DND-41 (cell line): ENCODE results near the gene PPP1R14D.
A peak's percentile ranks its signal among the peaks of the same experiment; 100 is the strongest.

ENCODE experiments used
- ATAC-seq: fragments of 200-7000 bp; cut with Tn5 transposase; 3 replicates; pipeline ENCODE4 v1.9.1; 2021; ENCODE audit warnings: low read depth; ENCODE audit not compliant: insufficient read depth
- DNase-seq: peaks from one replicate; pipeline ENCODE4 v3.0.0-alpha.2; 2020
- H2AFZ ChIP-seq: 2 replicates; pipeline ENCODE4 v1.6.0; 2012; ENCODE audit warnings: low read depth, low read length
- H3K27ac ChIP-seq: 2 replicates; pipeline ENCODE4 v1.5.1; 2012; ENCODE audit warnings: low read length, inconsistent platforms
- H3K27me3 ChIP-seq: fragments of 200-600 bp; sonication (generic); 2 replicates; pipeline ENCODE4 v1.6.0; 2012; ENCODE audit warnings: low read length, mild to moderate bottlenecking, inconsistent platforms; ENCODE audit not compliant: insufficient read depth, poor library complexity
- H3K36me3 ChIP-seq: 2 replicates; pipeline ENCODE4 v1.5.1; 2012; ENCODE audit warnings: low read length, inconsistent platforms; ENCODE audit not compliant: insufficient read depth
- H3K4me1 ChIP-seq: 2 replicates; pipeline ENCODE4 v1.5.1; 2012; ENCODE audit warnings: mild to moderate bottlenecking, low read length; ENCODE audit not compliant: insufficient read depth
- H3K4me2 ChIP-seq: 2 replicates; pipeline ENCODE4 v1.6.0; 2012; ENCODE audit warnings: mild to moderate bottlenecking, moderate library complexity, low read length, inconsistent platforms; ENCODE audit not compliant: insufficient read depth
- H3K4me3 ChIP-seq, 2 experiments: fragments of 200-600 bp in 1 of 2; shearing (Covaris generic) in 1 of 2; 2 replicates each; pipeline ENCODE4 v1.5.1; 2012 to 2016; ENCODE audit warnings: inconsistent platforms in 2 of 2, low read length in 2 of 2, mild to moderate bottlenecking in 2 of 2, low read depth in 1 of 2, moderate library complexity in 1 of 2
- H3K79me2 ChIP-seq: 2 replicates; pipeline ENCODE4 v1.6.0; 2012; ENCODE audit warnings: low read length, inconsistent platforms; ENCODE audit not compliant: insufficient read depth
- H3K9ac ChIP-seq: 2 replicates; pipeline ENCODE4 v1.6.0; 2012; ENCODE audit warnings: low read depth, mild to moderate bottlenecking, inconsistent platforms, low read length, moderate library complexity
- H3K9me3 ChIP-seq: 2 replicates; pipeline ENCODE4 v1.5.1; 2012; ENCODE audit warnings: low read length, moderate library complexity, mild to moderate bottlenecking, inconsistent platforms; ENCODE audit not compliant: insufficient read depth, severe bottlenecking
- H4K20me1 ChIP-seq: 2 replicates; pipeline ENCODE4 v1.6.0; 2012; ENCODE audit warnings: low read length; ENCODE audit not compliant: insufficient read depth
- EZH2 ChIP-seq: IDR thresholded peaks from 3 replicates; pipeline ENCODE4 v1.6.1; 2012; ENCODE audit warnings: borderline replicate concordance, low read depth, mild to moderate bottlenecking, moderate library complexity, low read length, inconsistent platforms; ENCODE audit not compliant: severe bottlenecking
- TF ChIP-seq, protein P1 (sequence below): IDR thresholded peaks from 2 replicates; pipeline ENCODE4 v1.5.1; 2012; ENCODE audit warnings: borderline replicate concordance, low read length, moderate library complexity, mild to moderate bottlenecking; ENCODE audit not compliant: poor library complexity, severe bottlenecking; ENCODE audit errors: extremely low read depth

PPP1R14D gene

DNA sequence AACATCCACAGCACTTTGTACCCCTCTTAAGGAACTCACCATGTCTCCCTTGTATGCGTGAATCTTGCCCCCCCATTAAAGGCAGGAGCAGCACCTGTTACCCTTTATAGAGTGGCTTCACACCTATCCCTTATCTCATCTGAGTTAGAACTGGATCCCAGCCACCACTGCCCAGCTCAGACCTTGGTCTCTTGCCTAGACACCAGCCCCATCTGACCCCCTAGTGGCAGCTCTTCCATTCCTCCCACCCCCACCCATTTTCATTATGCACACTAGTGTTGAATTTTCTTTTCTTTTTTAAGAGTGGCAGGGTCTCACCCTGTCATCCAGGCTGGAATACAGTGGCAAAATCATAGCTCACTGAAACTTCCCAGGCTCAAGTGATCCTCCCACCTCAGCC lies 24.8 kb downstream of the PPP1R14D start:
- no peak for ATAC-seq
- Histone ChIP-seq H3K27ac (no peak overlapping the region), H4K20me1 (peaks cover 3% of the 10 kb centered on the region; the same call in 1 of the 2 replicates), H3K9ac (no peak overlapping the region), H3K9me3 (no peaks in the 10 kb centered on the region), H2AFZ (no peak overlapping the region), H3K36me3 (no peaks in the 10 kb centered on the region), H3K4me2 (no peak overlapping the region), H3K4me3 (no peak overlapping the region), H3K79me2 (peaks cover 58% of the 10 kb centered on the region), H3K4me1 (peaks cover 21% of the 10 kb centered on the region), H3K27me3 (no peaks in the 10 kb centered on the region)
- TF ChIP-seq, protein P1, sequence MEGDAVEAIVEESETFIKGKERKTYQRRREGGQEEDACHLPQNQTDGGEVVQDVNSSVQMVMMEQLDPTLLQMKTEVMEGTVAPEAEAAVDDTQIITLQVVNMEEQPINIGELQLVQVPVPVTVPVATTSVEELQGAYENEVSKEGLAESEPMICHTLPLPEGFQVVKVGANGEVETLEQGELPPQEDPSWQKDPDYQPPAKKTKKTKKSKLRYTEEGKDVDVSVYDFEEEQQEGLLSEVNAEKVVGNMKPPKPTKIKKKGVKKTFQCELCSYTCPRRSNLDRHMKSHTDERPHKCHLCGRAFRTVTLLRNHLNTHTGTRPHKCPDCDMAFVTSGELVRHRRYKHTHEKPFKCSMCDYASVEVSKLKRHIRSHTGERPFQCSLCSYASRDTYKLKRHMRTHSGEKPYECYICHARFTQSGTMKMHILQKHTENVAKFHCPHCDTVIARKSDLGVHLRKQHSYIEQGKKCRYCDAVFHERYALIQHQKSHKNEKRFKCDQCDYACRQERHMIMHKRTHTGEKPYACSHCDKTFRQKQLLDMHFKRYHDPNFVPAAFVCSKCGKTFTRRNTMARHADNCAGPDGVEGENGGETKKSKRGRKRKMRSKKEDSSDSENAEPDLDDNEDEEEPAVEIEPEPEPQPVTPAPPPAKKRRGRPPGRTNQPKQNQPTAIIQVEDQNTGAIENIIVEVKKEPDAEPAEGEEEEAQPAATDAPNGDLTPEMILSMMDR: peak; percentile 11
- TF ChIP-seq EZH2: no peak
- no peak for DNase-seq

- DNase-seq: no peak
- Histone ChIP-seq H3K36me3 (no peaks in the 10 kb centered on the region), H3K79me2 (peaks cover 56% of the 10 kb centered on the region), H3K9ac (no peak overlapping the region), H2AFZ (no peak overlapping the region), H3K27ac (no peak overlapping the region), H3K4me3 (no peak overlapping the region), H3K9me3 (no peaks in the 10 kb centered on the region), H3K4me2 (no peak overlapping the region), H4K20me1 (peaks cover 3% of the 10 kb centered on the region; the same call in 1 of the 2 replicates), H3K27me3 (no peaks in the 10 kb centered on the region), H3K4me1 (peaks cover 15% of the 10 kb centered on the region)
- ATAC-seq: no peak
- TF ChIP-seq, protein P1: no peak
- no peak for TF ChIP-seq EZH2
Observed at GRCh38 chr15:40803076-40803475, 25.4 kb downstream of the PPP1R14D start.

GRCh38 chr15:40799523-40799922 lies 29.0 kb downstream of the PPP1R14D start:
- Histone ChIP-seq H2AFZ (no peak overlapping the region), H3K27ac (no peak overlapping the region)

More at GRCh38 chr15:40799523-40799922, 29.0 kb downstream of the PPP1R14D start:
- Histone ChIP-seq H3K4me1 (no peaks in the 10 kb centered on the region), H3K9me3 (no peaks in the 10 kb centered on the region), H3K9ac (no peak overlapping the region), H3K4me3 (no peak overlapping the region), H3K27me3 (no peaks in the 10 kb centered on the region), H3K36me3 (no peaks in the 10 kb centered on the region), H3K79me2 (peaks cover 57% of the 10 kb centered on the region), H3K4me2 (no peak overlapping the region), H4K20me1 (peaks cover 3% of the 10 kb centered on the region)
- TF ChIP-seq, protein P1: no peak
- TF ChIP-seq EZH2: no peak
- ATAC-seq (no peak), DNase-seq (no peak)
